A549 (cell line): ENCODE data around the gene CHSY3. TPM values are rescaled to one million over a fixed set of nuclear protein-coding genes. Genes with fewer than 3 reads are reported as not detected.

Experiments used
- ATAC-seq, 2 experiments: fragments of 200-7000 bp in 1 of 2; fragments of >200 bp in 1 of 2; cut with Nextera tagmentation in 1 of 2; cut with Tn5 transposase in 1 of 2; 3 replicates each; pipeline versions ENCODE4 v1.8.0 to v1.9.1; 2018 to 2020; ENCODE audit warnings: mild to moderate bottlenecking in 1 of 2, moderate library complexity in 1 of 2
- CTCF ChIA-PET: fragments of 300-600 bp; sonication (Branson Sonifier 250); formaldehyde crosslinking; extraction: SDS; loops from one replicate; lab custom pipeline; 2021; ENCODE audit warnings: antibody characterized with exemption, inconsistent platforms; lab: Yijun Ruan, JAX
- POLR2A ChIA-PET: fragments of 350-600 bp; formaldehyde crosslinking; extraction: SDS; loops from one replicate; lab custom pipeline; 2021; ENCODE audit warnings: antibody characterized with exemption, inconsistent platforms; lab: Yijun Ruan, JAX
- DNase-seq, 2 experiments: peaks; one replicate each; pipeline versions ENCODE4 v3.0.0 to v3.0.0-alpha.2; 2011 to 2016; ENCODE audit warnings: low read depth in 1 of 2, low spot score in 1 of 2
- FAIRE-seq: peaks from 2 replicates; lab custom pipeline; 2011; peaks lifted over from hg19 to GRCh38; lab: Jason Lieb, UNC
- H3K27ac ChIP-seq, 2 experiments: fragments of >200 bp; sonication (Bioruptor Twin); formaldehyde crosslinking; 3 replicates each; pipeline ENCODE4 v1.5.1; 2016 to 2017
- H3K4me1 ChIP-seq: fragments of >200 bp; sonication (Bioruptor Twin); formaldehyde crosslinking; 3 replicates; pipeline ENCODE4 v1.6.1; 2016
- H3K4me2 ChIP-seq: fragments of >200 bp; sonication (Bioruptor Twin); formaldehyde crosslinking; 3 replicates; pipeline ENCODE4 v1.6.1; 2016
- H3K4me3 ChIP-seq: fragments of >200 bp; sonication (Bioruptor Twin); formaldehyde crosslinking; 3 replicates; pipeline ENCODE4 v1.5.1; 2016
- H3K9me3 ChIP-seq: fragments of >200 bp; sonication (Bioruptor Twin); formaldehyde crosslinking; 3 replicates; pipeline ENCODE4 v1.6.1; 2016
- BHLHE40 ChIP-seq: IDR thresholded peaks from 2 replicates; pipeline ENCODE4 v1.6.1; 2012; ENCODE audit warnings: low read depth, low read length, inconsistent platforms
- CBX2 ChIP-seq: fragments of 200-600 bp; sonication (generic); IDR thresholded peaks from 2 replicates; pipeline ENCODE4 v1.6.1; 2016; ENCODE audit warnings: low read depth, mild to moderate bottlenecking, borderline replicate concordance
- CBX8 ChIP-seq: fragments of 200-600 bp; sonication (generic); IDR thresholded peaks from 2 replicates; pipeline ENCODE4 v1.6.1; 2016
- CEBPB ChIP-seq, 2 experiments: fragments of >200 bp in 1 of 2; sonication (Bioruptor Twin) in 1 of 2; formaldehyde crosslinking in 1 of 2; IDR thresholded peaks; 2 replicates each; pipeline ENCODE4 v1.6.1; 2012 to 2016
- CHD4 ChIP-seq: fragments of 200-600 bp; sonication (generic); IDR thresholded peaks from 2 replicates; pipeline ENCODE4 v1.6.1; 2016; ENCODE audit warnings: antibody characterized with exemption, mild to moderate bottlenecking, borderline replicate concordance
- FOSB ChIP-seq: fragments of 250-450 bp; sonication (Bioruptor Pico); IDR thresholded peaks from 2 replicates; pipeline ENCODE4 v1.5.0; 2020; ENCODE audit warnings: mild to moderate bottlenecking, moderate library complexity
- GATA3 ChIP-seq: IDR thresholded peaks from 2 replicates; pipeline ENCODE4 v1.6.1; 2012; ENCODE audit warnings: borderline replicate concordance
- HDAC2 ChIP-seq: fragments of 200-600 bp; sonication (generic); IDR thresholded peaks from 2 replicates; pipeline ENCODE4 v1.6.1; 2016
- HOXA7 ChIP-seq: fragments of 250-450 bp; sonication (Bioruptor Pico); IDR thresholded peaks from 2 replicates; pipeline ENCODE4 v1.5.0; 2020; ENCODE audit warnings: mild to moderate bottlenecking, moderate library complexity
- HOXB13 ChIP-seq: fragments of 250-450 bp; sonication (Bioruptor Pico); IDR thresholded peaks from 2 replicates; pipeline ENCODE4 v1.5.0; 2020; ENCODE audit warnings: low read depth, mild to moderate bottlenecking, moderate library complexity
- KDM5A ChIP-seq: fragments of 200-600 bp; sonication (generic); IDR thresholded peaks from 2 replicates; pipeline ENCODE4 v1.6.1; 2016; ENCODE audit warnings: antibody characterized with exemption, mild to moderate bottlenecking
- MYC ChIP-seq: IDR thresholded peaks from 2 replicates; pipeline ENCODE4 v1.6.1; 2012; ENCODE audit warnings: mild to moderate bottlenecking, inconsistent platforms, low read length, improper control_type of control experiment, borderline replicate concordance
- NFE2L2 ChIP-seq: fragments of 150-350 bp; conservative IDR thresholded peaks from 2 replicates; pipeline ENCODE4 v1.6.1; 2014; ENCODE audit warnings: low read length
- PHF8 ChIP-seq: fragments of 200-600 bp; sonication (generic); IDR thresholded peaks from 2 replicates; pipeline ENCODE4 v1.6.1; 2016; ENCODE audit warnings: low read depth, mild to moderate bottlenecking, antibody characterized with exemption, moderate library complexity, borderline replicate concordance
- RAD21 ChIP-seq, 2 experiments: fragments of >200 bp in 1 of 2; sonication (Bioruptor Twin) in 1 of 2; formaldehyde crosslinking in 1 of 2; IDR thresholded peaks in 1 of 2; conservative IDR thresholded peaks in 1 of 2; 2 replicates in 1 of 2; 3 replicates in 1 of 2; pipeline ENCODE4 v1.6.1; 2012 to 2018; ENCODE audit warnings: inconsistent platforms in 1 of 2
- RCOR1 ChIP-seq: fragments of 150-350 bp; IDR thresholded peaks from 2 replicates; pipeline ENCODE4 v1.6.1; 2014; ENCODE audit warnings: antibody characterized with exemption, low read length, low read depth
- RFX5 ChIP-seq: fragments of 450-650 bp; IDR thresholded peaks from 2 replicates; pipeline ENCODE4 v1.7.1; 2014; ENCODE audit warnings: antibody characterized with exemption, mild to moderate bottlenecking, moderate library complexity
- TP53 ChIP-seq: fragments of 250-450 bp; sonication (Bioruptor Pico); IDR thresholded peaks from 2 replicates; pipeline ENCODE4 v1.5.0; 2021; ENCODE audit warnings: mild to moderate bottlenecking, moderate library complexity
- ZFP36 ChIP-seq: fragments of 450-650 bp; IDR thresholded peaks from 2 replicates; pipeline ENCODE4 v1.6.1; 2014; ENCODE audit warnings: borderline replicate concordance; ENCODE audit not compliant: partially characterized antibody
- WGBS: methylation state at CpG from one replicate; pipeline ENCODE4 v1.1.6; 2017; ENCODE audit errors: missing lambda C conversion rate; 5-methylcytosine and 5-hydroxymethylcytosine counted together
- polyA plus RNA-seq, 4 experiments: library from polyadenylated mRNA; depleted of rRNA in 3 of 4; stranded (reverse); fragments of >200 nt; fragmentation: RNase III in 1 of 4; extraction: RNeasy Plus Mini Kit Qiagen cat#74134 plus additional on column Dnase treatment in 1 of 4; gene quantifications; 2 replicates in 3 of 4; 3 replicates in 1 of 4; pipeline ENCODE4 v1.2.3, GENCODE V29; 2011 to 2017
- TF ChIP-seq, protein P1 (sequence below): fragments of 250-450 bp; sonication (Bioruptor Pico); IDR thresholded peaks from 2 replicates; pipeline ENCODE4 v1.5.0; 2020; ENCODE audit warnings: low read depth, mild to moderate bottlenecking, moderate library complexity
- TF ChIP-seq, protein P2 (sequence below): fragments of 200-600 bp; sonication (generic); IDR thresholded peaks from 2 replicates; pipeline ENCODE4 v1.6.1; 2016; ENCODE audit warnings: antibody characterized with exemption, mild to moderate bottlenecking, moderate library complexity
- TF ChIP-seq, protein P3 (sequence below): fragments of 450-650 bp; IDR thresholded peaks from 2 replicates; pipeline ENCODE4 v1.6.1; 2014; ENCODE audit warnings: antibody characterized with exemption
- TF ChIP-seq, protein P4 (sequence below): fragments of 250-450 bp; sonication (Bioruptor Pico); IDR thresholded peaks from 2 replicates; pipeline ENCODE4 v1.5.0; 2021; ENCODE audit warnings: mild to moderate bottlenecking, moderate library complexity, borderline replicate concordance
- TF ChIP-seq, protein P5 (sequence below): fragments of >200 bp; sonication (Bioruptor Twin); formaldehyde crosslinking; IDR thresholded peaks from 2 replicates; pipeline ENCODE4 v1.6.1; 2016
- TF ChIP-seq, protein P6 (sequence below): fragments of 150-350 bp; IDR thresholded peaks from 2 replicates; pipeline ENCODE4 v1.6.1; 2014; ENCODE audit warnings: low read depth, mild to moderate bottlenecking, low read length

CHSY3 gene
- polyA plus RNA-seq, 2 of the 4 experiments (the other 2 are of a cell fraction), result 0.06 to 0.12 TPM

DNA sequence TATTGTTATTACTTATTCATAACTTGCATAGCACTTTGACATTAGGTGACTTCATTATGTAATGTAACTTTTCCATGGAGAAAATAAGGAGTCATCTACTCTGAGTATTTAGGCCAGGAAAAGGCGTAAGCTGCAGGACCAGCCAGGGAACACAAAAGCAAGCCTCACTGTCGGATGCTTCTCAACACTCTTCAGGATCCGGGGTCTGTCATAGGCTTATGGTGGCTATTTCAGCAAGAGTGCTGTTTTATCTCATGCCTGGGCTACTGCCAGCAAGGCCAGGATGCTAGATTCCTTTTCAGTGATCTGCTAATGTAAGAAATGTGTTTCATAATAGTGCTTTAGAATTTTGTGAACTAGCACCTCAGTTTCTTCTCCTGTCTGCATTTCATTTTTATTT, 162.4 kb downstream of the CHSY3 start:
- TF ChIP-seq RAD21 (conservative IDR thresholded peaks at IDR 0.05 in 1 of 2, IDR thresholded peaks at IDR 0.05 in 1 of 2) (no peak), CBX8 (no peak), PHF8 (no peak), RFX5 (no peak), MYC (no peak), NFE2L2 (no peak), CHD4 (no peak)
- TF ChIP-seq, protein P1, sequence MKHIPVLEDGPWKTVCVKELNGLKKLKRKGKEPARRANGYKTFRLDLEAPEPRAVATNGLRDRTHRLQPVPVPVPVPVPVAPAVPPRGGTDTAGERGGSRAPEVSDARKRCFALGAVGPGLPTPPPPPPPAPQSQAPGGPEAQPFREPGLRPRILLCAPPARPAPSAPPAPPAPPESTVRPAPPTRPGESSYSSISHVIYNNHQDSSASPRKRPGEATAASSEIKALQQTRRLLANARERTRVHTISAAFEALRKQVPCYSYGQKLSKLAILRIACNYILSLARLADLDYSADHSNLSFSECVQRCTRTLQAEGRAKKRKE (CRISPR knock-in tag), result no peak
- TF ChIP-seq, protein P2, sequence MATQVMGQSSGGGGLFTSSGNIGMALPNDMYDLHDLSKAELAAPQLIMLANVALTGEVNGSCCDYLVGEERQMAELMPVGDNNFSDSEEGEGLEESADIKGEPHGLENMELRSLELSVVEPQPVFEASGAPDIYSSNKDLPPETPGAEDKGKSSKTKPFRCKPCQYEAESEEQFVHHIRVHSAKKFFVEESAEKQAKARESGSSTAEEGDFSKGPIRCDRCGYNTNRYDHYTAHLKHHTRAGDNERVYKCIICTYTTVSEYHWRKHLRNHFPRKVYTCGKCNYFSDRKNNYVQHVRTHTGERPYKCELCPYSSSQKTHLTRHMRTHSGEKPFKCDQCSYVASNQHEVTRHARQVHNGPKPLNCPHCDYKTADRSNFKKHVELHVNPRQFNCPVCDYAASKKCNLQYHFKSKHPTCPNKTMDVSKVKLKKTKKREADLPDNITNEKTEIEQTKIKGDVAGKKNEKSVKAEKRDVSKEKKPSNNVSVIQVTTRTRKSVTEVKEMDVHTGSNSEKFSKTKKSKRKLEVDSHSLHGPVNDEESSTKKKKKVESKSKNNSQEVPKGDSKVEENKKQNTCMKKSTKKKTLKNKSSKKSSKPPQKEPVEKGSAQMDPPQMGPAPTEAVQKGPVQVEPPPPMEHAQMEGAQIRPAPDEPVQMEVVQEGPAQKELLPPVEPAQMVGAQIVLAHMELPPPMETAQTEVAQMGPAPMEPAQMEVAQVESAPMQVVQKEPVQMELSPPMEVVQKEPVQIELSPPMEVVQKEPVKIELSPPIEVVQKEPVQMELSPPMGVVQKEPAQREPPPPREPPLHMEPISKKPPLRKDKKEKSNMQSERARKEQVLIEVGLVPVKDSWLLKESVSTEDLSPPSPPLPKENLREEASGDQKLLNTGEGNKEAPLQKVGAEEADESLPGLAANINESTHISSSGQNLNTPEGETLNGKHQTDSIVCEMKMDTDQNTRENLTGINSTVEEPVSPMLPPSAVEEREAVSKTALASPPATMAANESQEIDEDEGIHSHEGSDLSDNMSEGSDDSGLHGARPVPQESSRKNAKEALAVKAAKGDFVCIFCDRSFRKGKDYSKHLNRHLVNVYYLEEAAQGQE, result no peak
- TF ChIP-seq, all 56 proteins: peak for 0
- ChIA-PET POLR2A (no interaction called here), CTCF (no interaction called here)
- no peak overlapping the region for H3K4me2 ChIP-seq
- no peak for FAIRE-seq
- no peaks in the 10 kb centered on the region for H3K4me1 ChIP-seq
- no peak overlapping the region for H3K27ac ChIP-seq
- no peak for DNase-seq
- 33% methylated on average over 3 of the region's 3 CpGs for WGBS
- no peak overlapping the region for H3K4me3 ChIP-seq
- no peak for ATAC-seq
- H3K9me3 ChIP-seq, result no peaks in the 10 kb centered on the region

DNA sequence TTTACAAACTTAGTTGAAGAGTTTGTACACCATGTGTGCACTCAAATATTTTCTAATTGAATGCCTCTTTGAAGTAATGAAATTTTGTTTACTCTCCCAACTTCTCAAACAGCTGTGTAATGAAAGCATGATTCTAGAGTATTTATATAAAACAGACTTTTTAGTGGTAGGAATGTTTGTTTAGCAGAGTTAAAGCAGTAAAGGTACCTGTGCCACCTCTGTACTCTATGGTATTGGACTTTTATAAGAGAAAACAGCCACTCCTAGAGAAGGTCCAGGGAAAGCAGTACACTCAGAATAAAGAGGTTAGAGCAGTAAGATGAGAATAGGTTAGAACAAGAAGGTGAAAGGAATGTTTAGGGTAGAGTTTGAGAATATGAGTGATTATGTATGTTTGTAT, 163.1 kb downstream of the CHSY3 start:
- Histone ChIP-seq H3K4me3 (no peak overlapping the region), H3K9me3 (no peaks in the 10 kb centered on the region), H3K4me2 (no peak overlapping the region), H3K27ac (no peak overlapping the region), H3K4me1 (no peaks in the 10 kb centered on the region)
- FAIRE-seq (no peak), DNase-seq (no peak), ATAC-seq (no peak)
- ChIA-PET CTCF (no interaction called here), POLR2A (no interaction called here)
- no peak for TF ChIP-seq BHLHE40
- TF ChIP-seq, protein P3, sequence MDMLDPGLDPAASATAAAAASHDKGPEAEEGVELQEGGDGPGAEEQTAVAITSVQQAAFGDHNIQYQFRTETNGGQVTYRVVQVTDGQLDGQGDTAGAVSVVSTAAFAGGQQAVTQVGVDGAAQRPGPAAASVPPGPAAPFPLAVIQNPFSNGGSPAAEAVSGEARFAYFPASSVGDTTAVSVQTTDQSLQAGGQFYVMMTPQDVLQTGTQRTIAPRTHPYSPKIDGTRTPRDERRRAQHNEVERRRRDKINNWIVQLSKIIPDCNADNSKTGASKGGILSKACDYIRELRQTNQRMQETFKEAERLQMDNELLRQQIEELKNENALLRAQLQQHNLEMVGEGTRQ, result no peak
- no peak for TF ChIP-seq GATA3
- TF ChIP-seq, protein P4, sequence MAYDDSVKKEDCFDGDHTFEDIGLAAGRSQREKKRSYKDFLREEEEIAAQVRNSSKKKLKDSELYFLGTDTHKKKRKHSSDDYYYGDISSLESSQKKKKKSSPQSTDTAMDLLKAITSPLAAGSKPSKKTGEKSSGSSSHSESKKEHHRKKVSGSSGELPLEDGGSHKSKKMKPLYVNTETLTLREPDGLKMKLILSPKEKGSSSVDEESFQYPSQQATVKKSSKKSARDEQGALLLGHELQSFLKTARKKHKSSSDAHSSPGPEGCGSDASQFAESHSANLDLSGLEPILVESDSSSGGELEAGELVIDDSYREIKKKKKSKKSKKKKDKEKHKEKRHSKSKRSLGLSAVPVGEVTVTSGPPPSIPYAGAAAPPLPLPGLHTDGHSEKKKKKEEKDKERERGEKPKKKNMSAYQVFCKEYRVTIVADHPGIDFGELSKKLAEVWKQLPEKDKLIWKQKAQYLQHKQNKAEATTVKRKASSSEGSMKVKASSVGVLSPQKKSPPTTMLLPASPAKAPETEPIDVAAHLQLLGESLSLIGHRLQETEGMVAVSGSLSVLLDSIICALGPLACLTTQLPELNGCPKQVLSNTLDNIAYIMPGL (CRISPR knock-in tag), result no peak
- no peak for TF ChIP-seq HOXA7
- TF ChIP-seq, protein P1 (CRISPR knock-in tag), result no peak
- TF ChIP-seq ZFP36, result no peak
- no peak for TF ChIP-seq HDAC2
- no peak for TF ChIP-seq CEBPB (IDR thresholded peaks at IDR 0.05)
- TF ChIP-seq RFX5, result no peak
- TF ChIP-seq, protein P5, sequence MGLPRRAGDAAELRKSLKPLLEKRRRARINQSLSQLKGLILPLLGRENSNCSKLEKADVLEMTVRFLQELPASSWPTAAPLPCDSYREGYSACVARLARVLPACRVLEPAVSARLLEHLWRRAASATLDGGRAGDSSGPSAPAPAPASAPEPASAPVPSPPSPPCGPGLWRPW, result no peak
- no peak for TF ChIP-seq HOXB13 (CRISPR knock-in tag)
- TF ChIP-seq CBX2, result no peak
- no peak for TF ChIP-seq MYC
- no peak for TF ChIP-seq KDM5A
- no peak for TF ChIP-seq TP53 (CRISPR knock-in tag)
- TF ChIP-seq RCOR1, result no peak
- TF ChIP-seq FOSB (CRISPR knock-in tag), result no peak
- TF ChIP-seq, protein P6, sequence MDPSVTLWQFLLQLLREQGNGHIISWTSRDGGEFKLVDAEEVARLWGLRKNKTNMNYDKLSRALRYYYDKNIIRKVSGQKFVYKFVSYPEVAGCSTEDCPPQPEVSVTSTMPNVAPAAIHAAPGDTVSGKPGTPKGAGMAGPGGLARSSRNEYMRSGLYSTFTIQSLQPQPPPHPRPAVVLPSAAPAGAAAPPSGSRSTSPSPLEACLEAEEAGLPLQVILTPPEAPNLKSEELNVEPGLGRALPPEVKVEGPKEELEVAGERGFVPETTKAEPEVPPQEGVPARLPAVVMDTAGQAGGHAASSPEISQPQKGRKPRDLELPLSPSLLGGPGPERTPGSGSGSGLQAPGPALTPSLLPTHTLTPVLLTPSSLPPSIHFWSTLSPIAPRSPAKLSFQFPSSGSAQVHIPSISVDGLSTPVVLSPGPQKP, result no peak
